ENCODE results near the gene TLE3.

- TF ChIP-seq, protein P1, sequence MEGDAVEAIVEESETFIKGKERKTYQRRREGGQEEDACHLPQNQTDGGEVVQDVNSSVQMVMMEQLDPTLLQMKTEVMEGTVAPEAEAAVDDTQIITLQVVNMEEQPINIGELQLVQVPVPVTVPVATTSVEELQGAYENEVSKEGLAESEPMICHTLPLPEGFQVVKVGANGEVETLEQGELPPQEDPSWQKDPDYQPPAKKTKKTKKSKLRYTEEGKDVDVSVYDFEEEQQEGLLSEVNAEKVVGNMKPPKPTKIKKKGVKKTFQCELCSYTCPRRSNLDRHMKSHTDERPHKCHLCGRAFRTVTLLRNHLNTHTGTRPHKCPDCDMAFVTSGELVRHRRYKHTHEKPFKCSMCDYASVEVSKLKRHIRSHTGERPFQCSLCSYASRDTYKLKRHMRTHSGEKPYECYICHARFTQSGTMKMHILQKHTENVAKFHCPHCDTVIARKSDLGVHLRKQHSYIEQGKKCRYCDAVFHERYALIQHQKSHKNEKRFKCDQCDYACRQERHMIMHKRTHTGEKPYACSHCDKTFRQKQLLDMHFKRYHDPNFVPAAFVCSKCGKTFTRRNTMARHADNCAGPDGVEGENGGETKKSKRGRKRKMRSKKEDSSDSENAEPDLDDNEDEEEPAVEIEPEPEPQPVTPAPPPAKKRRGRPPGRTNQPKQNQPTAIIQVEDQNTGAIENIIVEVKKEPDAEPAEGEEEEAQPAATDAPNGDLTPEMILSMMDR (IDR thresholded peaks at IDR 0.05 in 4 of 5, conservative IDR thresholded peaks at IDR 0.05 in 1 of 5), result no peak
- TF ChIP-seq POLR2A (IDR thresholded peaks at IDR 0.05), result no peak
Measured at GRCh38 chr15:70097063-70097320, 725 bp downstream of the TLE3 start.

Data from gastrocnemius medialis (tissue), 4 donors.